ENCODE data around the gene ZNF74.

GRCh38 chr22:20457506-20458240 is 63.7 kb downstream of the ZNF74 start:
- TF ChIP-seq CTCF (conservative IDR thresholded peaks at IDR 0.05 in 1 of 2, IDR thresholded peaks at IDR 0.05 in 1 of 2; ENCODE audit: extremely low read depth in 1 of 2, insufficient read depth in 1 of 2, low read depth in 1 of 2, low read length in 2 of 2) (no peak), EZH2 (IDR thresholded peaks at IDR 0.05; ENCODE audit: borderline replicate concordance, low read length) (no peak)

Data from mammary epithelial cell (primary cell).